ENCODE results near the gene NRCAM. TPM values are rescaled to one million over a fixed set of nuclear protein-coding genes. Genes with fewer than 3 reads are reported as not detected.
"Not testable (repeated sequence)": the region's sequence is repeated elsewhere in the genome, so short reads cannot be mapped to it uniquely, and the experiment has no call there.

Gene NRCAM
- total RNA-seq, 1 donor from 2014 or later = not detected

- Mint-ChIP-seq H3K9me3 (no peaks in the 10 kb centered on the region), H3K27ac (no peak overlapping the region), H3K4me1 (no peaks in the 10 kb centered on the region), H3K27me3 (no peaks in the 10 kb centered on the region), H3K36me3 (ENCODE audit: low read depth) (no peaks in the 10 kb centered on the region), H3K4me3 (no peak overlapping the region)
- intact Hi-C loops (cut with micrococcal nuclease) = no loop called here
- DNase-seq = no peak
Measured at GRCh38 chr7:108263425-108263824, 192.8 kb downstream of the NRCAM start.

- Mint-ChIP-seq H3K27ac (no peak overlapping the region), H3K4me3 (no peak overlapping the region), H3K36me3 (ENCODE audit: low read depth) (no peaks in the 10 kb centered on the region), H3K27me3 (no peaks in the 10 kb centered on the region), H3K9me3 (no peaks in the 10 kb centered on the region), H3K4me1 (no peaks in the 10 kb centered on the region)
- DNase-seq = no peak
- intact Hi-C loops (cut with micrococcal nuclease) = no loop called here
Measured at GRCh38 chr7:108261560-108262255, 194.5 kb downstream of the NRCAM start.

- H3K4me1 Mint-ChIP-seq; intact Hi-C loops (cut with micrococcal nuclease); H3K4me3 Mint-ChIP-seq; H3K27ac Mint-ChIP-seq; H3K9me3 Mint-ChIP-seq; H3K27me3 Mint-ChIP-seq; H3K36me3 Mint-ChIP-seq (ENCODE audit: low read depth); DNase-seq: not testable (repeated sequence)
Measured at GRCh38 chr7:108259447-108259846, 196.8 kb downstream of the NRCAM start.

- intact Hi-C loops (cut with micrococcal nuclease) = no loop called here
- no peak overlapping the region for H3K27ac Mint-ChIP-seq
- H3K4me1 Mint-ChIP-seq = no peaks in the 10 kb centered on the region
- H3K9me3 Mint-ChIP-seq = no peaks in the 10 kb centered on the region
- no peaks in the 10 kb centered on the region for H3K36me3 Mint-ChIP-seq (ENCODE audit: low read depth)
- H3K27me3 Mint-ChIP-seq = no peaks in the 10 kb centered on the region
- no peak overlapping the region for H3K4me3 Mint-ChIP-seq
- no peak for DNase-seq
Measured at GRCh38 chr7:108257954-108258353, 198.3 kb downstream of the NRCAM start.

GRCh38 chr7:108254259-108254658 lies 202.0 kb downstream of the NRCAM start:
- Mint-ChIP-seq H3K27ac (no peak overlapping the region), H3K4me3 (no peak overlapping the region), H3K4me1 (no peaks in the 10 kb centered on the region), H3K36me3 (ENCODE audit: low read depth) (no peaks in the 10 kb centered on the region), H3K9me3 (no peaks in the 10 kb centered on the region), H3K27me3 (no peaks in the 10 kb centered on the region)
- intact Hi-C loops (cut with micrococcal nuclease) = no loop called here
- no peak for DNase-seq

GRCh38 chr7:108253275-108254044 lies 202.8 kb downstream of the NRCAM start:
- intact Hi-C loops (cut with micrococcal nuclease) = no loop called here
- Mint-ChIP-seq H3K36me3 (ENCODE audit: low read depth) (no peaks in the 10 kb centered on the region), H3K9me3 (no peaks in the 10 kb centered on the region)

GRCh38 chr7:108252177-108252576 lies 204.1 kb downstream of the NRCAM start:
- Mint-ChIP-seq H3K9me3 (no peaks in the 10 kb centered on the region), H3K27ac (no peak overlapping the region), H3K4me3 (no peak overlapping the region), H3K36me3 (ENCODE audit: low read depth) (no peaks in the 10 kb centered on the region), H3K27me3 (no peaks in the 10 kb centered on the region), H3K4me1 (no peaks in the 10 kb centered on the region)
- intact Hi-C loops (cut with micrococcal nuclease) = no loop called here
- no peak for DNase-seq

More at GRCh38 chr7:108253275-108254044, 202.8 kb downstream of the NRCAM start:
- Mint-ChIP-seq H3K27ac (no peak overlapping the region), H3K4me3 (no peak overlapping the region), H3K27me3 (no peaks in the 10 kb centered on the region), H3K4me1 (no peaks in the 10 kb centered on the region)
- no peak for DNase-seq

GRCh38 chr7:108251700-108252099 lies 204.5 kb downstream of the NRCAM start:
- H3K27ac Mint-ChIP-seq = no peak overlapping the region
- no peaks in the 10 kb centered on the region for H3K4me1 Mint-ChIP-seq

GRCh38 chr7:108249453-108249852 lies 206.8 kb downstream of the NRCAM start:
- DNase-seq = no peak
- no peaks in the 10 kb centered on the region for H3K9me3 Mint-ChIP-seq
- no peaks in the 10 kb centered on the region for H3K4me1 Mint-ChIP-seq
- intact Hi-C loops (cut with micrococcal nuclease) = no loop called here
- H3K36me3 Mint-ChIP-seq (ENCODE audit: low read depth) = no peaks in the 10 kb centered on the region
- H3K4me3 Mint-ChIP-seq = no peak overlapping the region
- H3K27me3 Mint-ChIP-seq = no peaks in the 10 kb centered on the region
- H3K27ac Mint-ChIP-seq = no peak overlapping the region

More at GRCh38 chr7:108251700-108252099, 204.5 kb downstream of the NRCAM start:
- H3K36me3 Mint-ChIP-seq (ENCODE audit: low read depth) = no peaks in the 10 kb centered on the region
- H3K27me3 Mint-ChIP-seq = no peaks in the 10 kb centered on the region
- no peak for DNase-seq
- intact Hi-C loops (cut with micrococcal nuclease) = no loop called here
- no peaks in the 10 kb centered on the region for H3K9me3 Mint-ChIP-seq
- no peak overlapping the region for H3K4me3 Mint-ChIP-seq

GRCh38 chr7:108248821-108249220 lies 207.4 kb downstream of the NRCAM start:
- Mint-ChIP-seq H3K9me3 (no peaks in the 10 kb centered on the region), H3K4me1 (no peaks in the 10 kb centered on the region), H3K27ac (no peak overlapping the region), H3K36me3 (ENCODE audit: low read depth) (no peaks in the 10 kb centered on the region), H3K27me3 (peaks cover 2% of the 10 kb centered on the region), H3K4me3 (no peak overlapping the region)
- intact Hi-C loops (cut with micrococcal nuclease) = no loop called here
- DNase-seq = no peak

- Mint-ChIP-seq H3K36me3 (ENCODE audit: low read depth) (no peaks in the 10 kb centered on the region), H3K27me3 (peaks cover 2% of the 10 kb centered on the region), H3K27ac (no peak overlapping the region), H3K4me1 (no peaks in the 10 kb centered on the region), H3K4me3 (no peak overlapping the region), H3K9me3 (no peaks in the 10 kb centered on the region)
- intact Hi-C loops (cut with micrococcal nuclease) = no loop called here
- no peak for DNase-seq
Measured at GRCh38 chr7:108248418-108248817, 207.8 kb downstream of the NRCAM start.

- Mint-ChIP-seq H3K27me3 (peaks cover 2% of the 10 kb centered on the region), H3K4me1 (no peaks in the 10 kb centered on the region), H3K9me3 (no peaks in the 10 kb centered on the region), H3K4me3 (no peak overlapping the region), H3K36me3 (ENCODE audit: low read depth) (no peaks in the 10 kb centered on the region), H3K27ac (no peak overlapping the region)
- no peak for DNase-seq
- intact Hi-C loops (cut with micrococcal nuclease) = no loop called here
Measured at GRCh38 chr7:108247614-108248013, 208.6 kb downstream of the NRCAM start.

GRCh38 chr7:108246227-108246837 lies 209.9 kb downstream of the NRCAM start:
- Mint-ChIP-seq H3K4me1 (no peaks in the 10 kb centered on the region), H3K9me3 (no peaks in the 10 kb centered on the region), H3K27ac (no peak overlapping the region), H3K36me3 (ENCODE audit: low read depth) (no peaks in the 10 kb centered on the region), H3K4me3 (no peak overlapping the region), H3K27me3 (peaks cover 2% of the 10 kb centered on the region)
- DNase-seq = no peak
- intact Hi-C loops (cut with micrococcal nuclease) = no loop called here

- no peaks in the 10 kb centered on the region for H3K9me3 Mint-ChIP-seq
- no peak overlapping the region for H3K4me3 Mint-ChIP-seq
- DNase-seq = no peak
- no peaks in the 10 kb centered on the region for H3K4me1 Mint-ChIP-seq
- H3K27ac Mint-ChIP-seq = no peak overlapping the region
- no peaks in the 10 kb centered on the region for H3K36me3 Mint-ChIP-seq (ENCODE audit: low read depth)
- intact Hi-C loops (cut with micrococcal nuclease) = no loop called here
- H3K27me3 Mint-ChIP-seq = peaks cover 4% of the 10 kb centered on the region
Measured at GRCh38 chr7:108245523-108246226, 210.6 kb downstream of the NRCAM start.

Data from activated CD4-positive, alpha-beta T cell treated with anti-CD3 and anti-CD28 coated beads, Interleukin-2, amount 10 ng/mL, durations not matched to agents 24 days and 14 days (primary cell).